22Rv1 (cell line): ENCODE results near the gene DDX23.

ENCODE experiments used
- H3K27ac ChIP-seq: fragments of 450-650 bp; 2 replicates; pipeline ENCODE4 v1.5.1; 2017
- CTCF ChIP-seq: fragments of 450-650 bp; IDR thresholded peaks from 2 replicates; pipeline ENCODE4 v1.5.1; 2017; ENCODE audit warnings: mild to moderate bottlenecking
- ZFX ChIP-seq: fragments of 450-650 bp; IDR thresholded peaks from 2 replicates; pipeline ENCODE4 v1.6.1; 2017; ENCODE audit warnings: antibody characterized with exemption, borderline replicate concordance

Gene DDX23

GRCh38 chr12:48814262-48815125 lies 37.5 kb downstream of the DDX23 start:
- TF ChIP-seq ZFX (no peak), CTCF (peak; percentile 100)
- H3K27ac ChIP-seq: peak overlapping the region; percentile 97

GRCh38 chr12:48813465-48814261 lies 38.3 kb downstream of the DDX23 start:
- no peak overlapping the region for H3K27ac ChIP-seq
- TF ChIP-seq CTCF: no peak
- TF ChIP-seq ZFX: no peak

GRCh38 chr12:48812389-48812788 lies 39.6 kb downstream of the DDX23 start:
- no peak for TF ChIP-seq ZFX
- no peak for TF ChIP-seq CTCF
- no peak overlapping the region for H3K27ac ChIP-seq

- H3K27ac ChIP-seq: no peak overlapping the region
- TF ChIP-seq CTCF (no peak), ZFX (no peak)
Measured at GRCh38 chr12:48811437-48812090, 40.4 kb downstream of the DDX23 start.

- H3K27ac ChIP-seq: no peak overlapping the region
Measured at GRCh38 chr12:48810903-48811431, 41.0 kb downstream of the DDX23 start.

GRCh38 chr12:48807981-48808380 lies 44.0 kb downstream of the DDX23 start:
- H3K27ac ChIP-seq: no peak overlapping the region
- TF ChIP-seq CTCF: no peak
- no peak for TF ChIP-seq ZFX

More at GRCh38 chr12:48810903-48811431, 41.0 kb downstream of the DDX23 start:
- TF ChIP-seq ZFX: no peak
- TF ChIP-seq CTCF: no peak
